ENCODE measurements around the gene METTL8. TPM values are rescaled to one million over a fixed set of nuclear protein-coding genes. Genes with fewer than 3 reads are reported as not detected.

Gene METTL8
- total RNA-seq, 1 experiment from 2014 or later = 59.1 TPM

DNA sequence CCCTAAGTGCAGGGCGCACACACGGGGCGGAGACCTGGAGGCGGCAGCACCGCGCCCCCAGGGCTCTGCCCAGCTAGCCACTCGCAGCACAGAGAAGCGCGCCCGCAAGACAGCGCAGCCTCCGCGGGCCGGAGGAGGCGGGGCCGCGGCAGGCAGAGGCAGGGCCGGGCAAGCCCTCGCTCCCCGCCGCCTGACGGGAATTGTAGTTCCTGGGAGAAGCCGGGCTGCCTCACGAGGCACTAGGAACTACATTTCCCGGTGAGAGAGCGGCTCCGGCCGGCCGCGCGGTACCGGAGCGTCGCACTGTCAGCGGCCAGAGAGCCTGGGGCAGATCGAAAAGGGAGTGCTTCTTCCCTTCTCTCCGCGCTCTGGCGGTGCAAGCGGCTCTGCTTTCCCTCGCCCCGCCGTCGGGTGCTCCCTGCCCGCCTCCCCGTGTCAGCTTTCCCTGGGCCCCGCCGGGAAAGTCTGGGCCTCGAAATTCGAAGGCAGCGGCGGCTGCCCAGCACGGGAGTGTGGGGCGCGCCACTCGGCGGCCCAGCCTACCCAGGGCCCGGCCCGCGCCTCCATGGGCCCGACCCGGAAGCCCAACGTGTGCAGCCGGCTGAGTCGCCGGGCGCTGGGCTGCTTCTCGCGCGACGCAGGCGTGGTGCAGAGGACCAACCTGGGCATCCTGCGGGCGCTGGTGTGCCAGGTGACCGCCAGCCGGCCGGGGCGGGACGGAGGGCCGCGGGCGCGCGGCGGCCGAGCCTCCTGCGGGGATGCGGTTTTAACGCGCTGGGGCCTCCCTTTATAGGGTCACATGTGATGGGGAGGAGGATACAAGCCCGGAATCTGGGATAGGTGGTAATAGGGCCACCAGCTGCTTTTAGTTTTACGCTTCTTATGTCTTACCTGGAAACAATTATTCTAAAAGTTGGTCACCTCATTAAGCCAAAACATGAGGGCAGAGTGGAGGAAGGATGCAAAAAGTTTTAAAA is 511 bp upstream of the METTL8 start, which contains the start of gene DCAF17 (continued):
- TF ChIP-seq, protein P1, sequence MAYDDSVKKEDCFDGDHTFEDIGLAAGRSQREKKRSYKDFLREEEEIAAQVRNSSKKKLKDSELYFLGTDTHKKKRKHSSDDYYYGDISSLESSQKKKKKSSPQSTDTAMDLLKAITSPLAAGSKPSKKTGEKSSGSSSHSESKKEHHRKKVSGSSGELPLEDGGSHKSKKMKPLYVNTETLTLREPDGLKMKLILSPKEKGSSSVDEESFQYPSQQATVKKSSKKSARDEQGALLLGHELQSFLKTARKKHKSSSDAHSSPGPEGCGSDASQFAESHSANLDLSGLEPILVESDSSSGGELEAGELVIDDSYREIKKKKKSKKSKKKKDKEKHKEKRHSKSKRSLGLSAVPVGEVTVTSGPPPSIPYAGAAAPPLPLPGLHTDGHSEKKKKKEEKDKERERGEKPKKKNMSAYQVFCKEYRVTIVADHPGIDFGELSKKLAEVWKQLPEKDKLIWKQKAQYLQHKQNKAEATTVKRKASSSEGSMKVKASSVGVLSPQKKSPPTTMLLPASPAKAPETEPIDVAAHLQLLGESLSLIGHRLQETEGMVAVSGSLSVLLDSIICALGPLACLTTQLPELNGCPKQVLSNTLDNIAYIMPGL (CRISPR knock-in tag; IDR thresholded peaks at IDR 0.05) = peak; percentile 96; the same call in 1 of the 2 replicates
- TF ChIP-seq ATF1 (CRISPR knock-in tag; IDR thresholded peaks at IDR 0.05) (no peak), RORB (CRISPR knock-in tag; IDR thresholded peaks at IDR 0.05) (no peak), IRF1 (CRISPR knock-in tag; IDR thresholded peaks at IDR 0.05) (peak; percentile 37; the same call in 1 of the 2 replicates), NR3C1 (CRISPR knock-in tag; conservative IDR thresholded peaks at IDR 0.05; ENCODE audit: low read depth) (no peak), FOXJ3 (CRISPR knock-in tag; IDR thresholded peaks at IDR 0.05; ENCODE audit: borderline replicate concordance) (no peak), ATF2 (CRISPR knock-in tag; IDR thresholded peaks at IDR 0.05; ENCODE audit: borderline replicate concordance, low read depth) (no peak), CBFB (CRISPR knock-in tag; IDR thresholded peaks at IDR 0.05; ENCODE audit: low read depth) (peak; percentile 19; the same call in 1 of the 2 replicates), FOXP4 (CRISPR knock-in tag; IDR thresholded peaks at IDR 0.05) (no peak), JUN (CRISPR knock-in tag; IDR thresholded peaks at IDR 0.05) (peak; percentile 84; the same call in 1 of the 2 replicates), CTCF (IDR thresholded peaks at IDR 0.05) (peak; percentile 2; the same call in 1 of the 2 replicates), CREM (CRISPR knock-in tag; IDR thresholded peaks at IDR 0.05) (peak; percentile 53), NR1H2 (CRISPR knock-in tag; IDR thresholded peaks at IDR 0.05) (no peak), ZNF138 (CRISPR knock-in tag; conservative IDR thresholded peaks at IDR 0.05) (no peak), SMAD3 (CRISPR knock-in tag; IDR thresholded peaks at IDR 0.05; ENCODE audit: borderline replicate concordance) (0 out of 2 replicates have a peak, but pooled peaks have one; percentile 79), TP53 (CRISPR knock-in tag; IDR thresholded peaks at IDR 0.05) (peak; percentile 77; the same call in 1 of the 2 replicates), RELA (CRISPR knock-in tag; IDR thresholded peaks at IDR 0.05; ENCODE audit: borderline replicate concordance) (0 out of 2 replicates have a peak, but pooled peaks have one; percentile 7), MAX (CRISPR knock-in tag; IDR thresholded peaks at IDR 0.05) (peak; percentile 70), FOXP1 (CRISPR knock-in tag; IDR thresholded peaks at IDR 0.05; ENCODE audit: borderline replicate concordance) (peak; percentile 74; the same call in 1 of the 2 replicates), ETV6 (CRISPR knock-in tag; IDR thresholded peaks at IDR 0.05) (peak; percentile 83), TEAD1 (CRISPR knock-in tag; IDR thresholded peaks at IDR 0.05) (peak; percentile 77; the same call in 1 of the 2 replicates)
- TF ChIP-seq, protein P2, sequence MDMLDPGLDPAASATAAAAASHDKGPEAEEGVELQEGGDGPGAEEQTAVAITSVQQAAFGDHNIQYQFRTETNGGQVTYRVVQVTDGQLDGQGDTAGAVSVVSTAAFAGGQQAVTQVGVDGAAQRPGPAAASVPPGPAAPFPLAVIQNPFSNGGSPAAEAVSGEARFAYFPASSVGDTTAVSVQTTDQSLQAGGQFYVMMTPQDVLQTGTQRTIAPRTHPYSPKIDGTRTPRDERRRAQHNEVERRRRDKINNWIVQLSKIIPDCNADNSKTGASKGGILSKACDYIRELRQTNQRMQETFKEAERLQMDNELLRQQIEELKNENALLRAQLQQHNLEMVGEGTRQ (CRISPR knock-in tag; IDR thresholded peaks at IDR 0.05) = peak; percentile 70; the same call in 1 of the 2 replicates
- TF ChIP-seq, protein P3, sequence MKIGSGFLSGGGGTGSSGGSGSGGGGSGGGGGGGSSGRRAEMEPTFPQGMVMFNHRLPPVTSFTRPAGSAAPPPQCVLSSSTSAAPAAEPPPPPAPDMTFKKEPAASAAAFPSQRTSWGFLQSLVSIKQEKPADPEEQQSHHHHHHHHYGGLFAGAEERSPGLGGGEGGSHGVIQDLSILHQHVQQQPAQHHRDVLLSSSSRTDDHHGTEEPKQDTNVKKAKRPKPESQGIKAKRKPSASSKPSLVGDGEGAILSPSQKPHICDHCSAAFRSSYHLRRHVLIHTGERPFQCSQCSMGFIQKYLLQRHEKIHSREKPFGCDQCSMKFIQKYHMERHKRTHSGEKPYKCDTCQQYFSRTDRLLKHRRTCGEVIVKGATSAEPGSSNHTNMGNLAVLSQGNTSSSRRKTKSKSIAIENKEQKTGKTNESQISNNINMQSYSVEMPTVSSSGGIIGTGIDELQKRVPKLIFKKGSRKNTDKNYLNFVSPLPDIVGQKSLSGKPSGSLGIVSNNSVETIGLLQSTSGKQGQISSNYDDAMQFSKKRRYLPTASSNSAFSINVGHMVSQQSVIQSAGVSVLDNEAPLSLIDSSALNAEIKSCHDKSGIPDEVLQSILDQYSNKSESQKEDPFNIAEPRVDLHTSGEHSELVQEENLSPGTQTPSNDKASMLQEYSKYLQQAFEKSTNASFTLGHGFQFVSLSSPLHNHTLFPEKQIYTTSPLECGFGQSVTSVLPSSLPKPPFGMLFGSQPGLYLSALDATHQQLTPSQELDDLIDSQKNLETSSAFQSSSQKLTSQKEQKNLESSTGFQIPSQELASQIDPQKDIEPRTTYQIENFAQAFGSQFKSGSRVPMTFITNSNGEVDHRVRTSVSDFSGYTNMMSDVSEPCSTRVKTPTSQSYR (CRISPR knock-in tag; IDR thresholded peaks at IDR 0.05) = no peak

Measured in WTC11 (cell line).